Upper lobe of right lung (tissue), 1 donor: ENCODE data around the gene ABLIM2. TPM values are rescaled to one million over a fixed set of nuclear protein-coding genes. Genes with fewer than 3 reads are reported as not detected.

Experiments used
- ATAC-seq: fragments of 200-7000 bp; cut with Tn5 transposase; one replicate; pipeline ENCODE4 v1.9.1; 2020; ENCODE audit warnings: mild to moderate bottlenecking, moderate library complexity
- DNase-seq: peaks from one replicate; pipeline ENCODE4 v3.0.0-alpha.2; 2020
- H3K27ac ChIP-seq: fragments of 200-600 bp; one replicate; pipeline ENCODE4 v1.8.0; 2022
- H3K27me3 ChIP-seq: fragments of 200-600 bp; one replicate; pipeline ENCODE4 v1.8.0; 2022; ENCODE audit warnings: mild to moderate bottlenecking
- H3K36me3 ChIP-seq: fragments of 200-600 bp; one replicate; pipeline ENCODE4 v1.8.0; 2022
- H3K4me1 ChIP-seq: fragments of 200-600 bp; one replicate; pipeline ENCODE4 v1.8.0; 2022
- H3K4me3 ChIP-seq: fragments of 200-600 bp; one replicate; pipeline ENCODE4 v1.8.0; 2022; ENCODE audit warnings: mild to moderate bottlenecking
- H3K9me3 ChIP-seq: fragments of 200-600 bp; one replicate; pipeline ENCODE4 v1.8.0; 2022
- CTCF ChIP-seq: fragments of 200-600 bp; IDR thresholded peaks from one replicate; pipeline ENCODE4 v1.8.0; 2022; ENCODE audit warnings: antibody characterized with exemption
- intact Hi-C: fragments of 100-400 bp; cut with DNase I; formaldehyde crosslinking; loops from one replicate; pipeline ENCODE4 v1.11.0; 2022
- total RNA-seq: library from RNA; stranded (reverse); fragmentation: NEBNext Ultra II Directional; extraction: Animal tissue kit (Norgen Biotek cat#: 25700); gene quantifications from one replicate; pipeline ENCODE4 v1.2.1, GENCODE V29; 2021
- donor health status: DM: no; HTN: yes; CAD: no; lungs with severe emphysema.

The ABLIM2 gene
- total RNA-seq, 1 donor from 2014 or later, result 12.7 TPM

GRCh38 chr4:8155048-8155447, 3.6 kb downstream of the ABLIM2 start:
- H3K27ac ChIP-seq, result no peak overlapping the region
- H3K9me3 ChIP-seq, result no peaks in the 10 kb centered on the region
- H3K27me3 ChIP-seq, result peaks cover 10% of the 10 kb centered on the region
- peaks cover 10% of the 10 kb centered on the region for H3K4me1 ChIP-seq
- no peaks in the 10 kb centered on the region for H3K36me3 ChIP-seq
- intact Hi-C loops, result no loop called here
- ATAC-seq, result no peak
- TF ChIP-seq CTCF, result no peak
- DNase-seq, result no peak
- no peak overlapping the region for H3K4me3 ChIP-seq

GRCh38 chr4:8153441-8153840, 5.2 kb downstream of the ABLIM2 start:
- H3K4me3 ChIP-seq, result no peak overlapping the region
- H3K36me3 ChIP-seq, result no peaks in the 10 kb centered on the region
- DNase-seq, result no peak
- no peak for ATAC-seq
- intact Hi-C loops, result no loop called here
- H3K27me3 ChIP-seq, result peaks cover 10% of the 10 kb centered on the region
- no peak overlapping the region for H3K27ac ChIP-seq
- H3K4me1 ChIP-seq, result peaks cover 4% of the 10 kb centered on the region
- TF ChIP-seq CTCF, result no peak
- H3K9me3 ChIP-seq, result no peaks in the 10 kb centered on the region

DNA sequence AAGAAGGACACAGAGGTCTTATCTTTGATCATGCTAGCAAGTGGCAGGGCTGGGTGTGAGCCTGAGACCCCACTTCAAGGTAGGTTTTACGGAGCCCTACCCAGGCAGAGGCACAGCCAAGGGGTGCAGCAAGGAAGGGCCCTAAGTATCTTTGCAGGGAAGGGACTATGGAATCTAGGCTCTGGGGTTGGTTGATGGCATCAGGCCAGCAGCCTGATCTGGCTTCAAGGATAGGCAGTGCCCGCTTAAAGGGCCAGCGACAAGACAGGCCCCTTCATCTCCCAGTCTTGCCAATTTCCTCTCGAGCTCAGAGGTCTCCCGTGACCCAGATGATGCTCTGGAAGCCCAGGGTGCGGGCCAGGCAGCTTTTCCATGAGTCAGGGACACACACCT, 5.8 kb downstream of the ABLIM2 start:
- TF ChIP-seq CTCF, result no peak
- H3K27ac ChIP-seq, result no peak overlapping the region
- no peak overlapping the region for H3K4me3 ChIP-seq
- DNase-seq, result no peak
- H3K27me3 ChIP-seq, result peaks cover 5% of the 10 kb centered on the region
- intact Hi-C loops, result no loop called here
- no peak for ATAC-seq
- H3K36me3 ChIP-seq, result no peaks in the 10 kb centered on the region
- peaks cover 3% of the 10 kb centered on the region for H3K4me1 ChIP-seq
- no peaks in the 10 kb centered on the region for H3K9me3 ChIP-seq

DNA sequence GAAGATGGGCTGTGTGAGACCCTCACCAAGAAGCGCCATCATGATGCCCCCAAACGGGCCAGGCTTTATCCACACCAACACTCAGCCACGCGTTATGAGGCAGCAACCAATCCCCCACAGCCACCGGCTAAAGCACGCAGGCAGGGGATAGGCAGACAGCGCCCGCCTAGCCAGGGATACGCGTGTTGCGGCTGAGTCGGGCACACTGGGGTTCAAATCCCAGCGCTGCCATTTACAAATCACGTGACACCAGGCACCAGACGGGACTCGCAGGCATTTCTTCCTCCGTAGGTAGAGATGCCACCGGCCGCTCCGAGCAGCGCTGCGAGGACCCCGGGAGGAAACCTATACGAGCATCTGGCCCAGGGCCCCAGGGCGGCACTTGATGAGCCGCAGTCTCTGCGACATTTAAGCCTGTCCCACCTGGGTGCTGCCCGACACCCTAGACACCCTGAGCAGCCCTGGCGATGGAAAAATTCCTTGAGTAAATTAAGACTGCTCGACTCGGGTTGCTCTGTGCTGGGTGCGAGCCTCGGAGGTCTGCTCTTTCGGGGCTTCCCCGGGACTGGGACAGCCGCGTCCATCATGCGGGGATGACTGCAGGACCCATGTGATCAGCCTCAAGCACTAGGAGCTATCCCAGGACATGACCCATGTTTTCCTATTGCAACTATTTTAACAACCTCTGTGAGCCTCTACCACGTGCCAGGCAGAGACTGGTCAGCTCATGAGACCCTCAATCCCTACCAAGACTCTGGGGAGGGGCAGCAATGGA, 6.3 kb downstream of the ABLIM2 start:
- Histone ChIP-seq H3K36me3 (no peaks in the 10 kb centered on the region), H3K4me3 (no peak overlapping the region), H3K4me1 (no peaks in the 10 kb centered on the region), H3K27me3 (no peaks in the 10 kb centered on the region), H3K27ac (no peak overlapping the region), H3K9me3 (no peaks in the 10 kb centered on the region)
- DNase-seq (no peak), ATAC-seq (no peak)
- intact Hi-C loops, result no loop called here
- no peak for TF ChIP-seq CTCF

DNA sequence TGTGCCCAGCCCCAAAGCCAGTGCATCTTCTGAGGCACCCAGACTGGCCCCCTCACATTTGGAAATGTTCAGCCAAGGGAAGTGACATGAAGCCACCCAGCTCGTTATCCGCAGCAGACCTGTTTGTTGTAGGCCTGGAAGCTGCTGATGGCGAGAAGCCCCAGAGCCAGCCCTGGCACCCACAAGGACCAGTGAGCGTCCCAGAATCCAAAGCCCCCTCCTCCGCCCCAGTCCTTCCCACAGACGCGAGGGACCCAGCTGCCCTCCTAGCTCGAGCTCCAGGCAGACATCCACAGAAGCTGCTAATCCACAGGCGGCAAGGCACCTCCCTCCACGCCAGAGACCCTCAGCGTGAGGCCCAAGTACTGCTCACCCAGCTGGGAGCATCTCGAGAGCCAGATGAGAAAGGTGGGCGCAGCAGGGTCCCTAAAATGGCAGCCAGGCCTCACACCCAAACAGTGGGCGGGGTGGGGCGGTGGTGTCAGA, 7.4 kb downstream of the ABLIM2 start:
- no peaks in the 10 kb centered on the region for H3K27me3 ChIP-seq
- DNase-seq (no peak), ATAC-seq (no peak)
- H3K27ac ChIP-seq, result no peak overlapping the region
- intact Hi-C loops, result no loop called here
- TF ChIP-seq CTCF, result no peak
- no peaks in the 10 kb centered on the region for H3K36me3 ChIP-seq
- H3K9me3 ChIP-seq, result no peaks in the 10 kb centered on the region
- no peak overlapping the region for H3K4me3 ChIP-seq
- peaks cover 3% of the 10 kb centered on the region for H3K4me1 ChIP-seq
